Small intestine (tissue), 4 donors: ENCODE measurements around the gene DEK. TPM values are rescaled to one million over a fixed set of nuclear protein-coding genes. Genes with fewer than 3 reads are reported as not detected.

ENCODE experiments used
- polyA plus RNA-seq, 4 donors: library from polyadenylated mRNA; stranded (reverse) in 3 of 4; unstranded in 1 of 4; fragments of 200-250 nt in 3 of 4; fragments of 120-200 nt in 1 of 4; gene quantifications; one replicate each; pipeline versions ENCODE4 v1.2.1 to v1.2.3, GENCODE V29; 2013
- donor health status: healthy with polysubstance abuse.
- donor health status: Bipolar disorder and iron deficiency.
- donor health status: healthy.

The DEK gene
- polyA plus RNA-seq, 4 donors = 55.7 to 113 (median 69.2) TPM

Other genes starting within 250 kb of the DEK start
- 1 to 10 TPM; 1.1 to 5.2 (median 2.8) TPM for gene NHLRC1, start 141.9 kb downstream of the DEK start, polyA plus RNA-seq
- gene TPMT, start 109.5 kb downstream of the DEK start, polyA plus RNA-seq = 10 to 100 TPM; 24.5 to 74.8 (median 50.1) TPM
- 10 to 100 TPM in 2 of 4 donors, 1 to 10 TPM in 2; 7.0 to 12.1 (median 9.6) TPM for gene KDM1B, start 109.1 kb downstream of the DEK start, polyA plus RNA-seq
- gene RNF144B, start 122.8 kb upstream of the DEK start, polyA plus RNA-seq = 1 to 10 TPM; 1.9 to 4.0 (median 3.1) TPM